Stimulated activated CD8-positive, alpha-beta memory T cell treated with anti-CD3 and anti-CD28 coated beads, Interleukin-2, amount 100 ng/mL, for 48 hours (primary cell): Measurements from ENCODE around the gene RASIP1.
"Not testable (repeated sequence)": the region's sequence is repeated elsewhere in the genome, so short reads cannot be mapped to it uniquely, and the experiment has no call there.

Experiments used
- DNase-seq, 2 donors: peaks; one replicate each; pipeline ENCODE4 v3.0.0-alpha.2; 2020; ENCODE audit warnings: low read depth in 2 of 2

The RASIP1 gene

DNA sequence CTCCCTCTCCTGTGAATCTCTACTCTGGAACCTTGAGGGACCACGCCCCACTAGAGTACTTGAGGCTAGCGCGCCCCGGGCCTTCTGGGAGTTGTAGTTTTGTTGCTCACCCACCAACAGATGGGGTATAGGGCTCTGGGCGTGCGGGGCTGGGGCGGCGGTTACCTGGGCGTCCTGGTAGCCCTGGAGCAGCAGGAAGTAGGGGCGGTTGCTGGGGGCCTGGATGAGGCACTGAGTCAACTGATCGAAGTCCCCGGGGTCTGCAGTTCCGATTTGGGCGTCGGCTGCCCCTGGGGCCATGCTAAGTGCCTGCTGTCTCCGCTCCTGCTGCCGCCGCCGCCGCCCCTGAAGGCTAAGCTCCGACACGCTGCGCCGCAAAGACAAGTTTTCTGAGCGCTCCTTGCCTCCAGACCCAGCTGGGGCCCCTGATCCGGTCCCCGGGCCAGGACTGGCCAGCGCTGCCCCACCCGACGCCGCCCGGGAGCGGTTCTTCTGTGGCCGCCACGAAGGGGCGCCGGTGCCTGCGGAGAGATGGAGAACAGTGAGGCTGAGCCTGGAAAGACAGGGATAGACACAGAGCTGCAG is 5.3 kb downstream of the RASIP1 start:
- no peak for DNase-seq

DNA sequence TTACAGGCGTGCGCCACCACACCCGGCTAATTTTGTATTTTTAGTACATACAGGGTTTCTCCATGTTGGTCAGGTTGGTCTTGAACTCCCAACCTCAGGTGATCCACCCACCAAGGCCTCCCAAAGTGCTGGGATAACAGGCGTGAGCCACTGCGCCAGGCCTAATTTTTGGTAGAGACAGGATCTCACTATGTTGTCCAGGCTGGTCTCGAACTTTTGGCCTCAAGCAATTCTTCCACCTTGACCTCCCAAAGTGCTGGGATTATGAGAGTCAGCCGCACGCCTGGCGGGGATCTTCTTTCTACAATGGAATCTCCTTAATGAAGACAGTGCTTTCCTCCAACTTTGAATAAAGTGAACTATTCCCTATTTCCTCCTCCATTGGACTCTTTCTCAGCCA is 5.8 kb downstream of the RASIP1 start:
- DNase-seq = no peak

DNA sequence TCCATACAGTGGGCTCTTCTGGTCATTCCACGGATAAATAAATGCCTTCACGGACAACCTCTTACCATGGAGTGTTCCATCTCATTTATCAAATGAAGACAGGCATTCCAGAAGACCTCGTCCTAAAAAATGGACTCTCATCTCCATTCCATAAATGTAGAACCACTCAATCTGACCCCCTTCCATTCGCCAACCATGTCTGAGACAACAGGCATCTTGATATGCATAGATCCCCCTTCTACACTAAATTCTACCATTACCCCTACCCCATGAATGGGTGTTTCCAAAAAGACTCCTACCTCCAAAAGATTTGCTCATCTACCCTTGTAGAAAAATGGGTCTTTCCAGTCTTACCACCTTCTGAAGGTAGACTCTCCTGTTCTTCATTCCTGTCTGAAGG is 9.0 kb downstream of the RASIP1 start:
- no peak for DNase-seq

DNA sequence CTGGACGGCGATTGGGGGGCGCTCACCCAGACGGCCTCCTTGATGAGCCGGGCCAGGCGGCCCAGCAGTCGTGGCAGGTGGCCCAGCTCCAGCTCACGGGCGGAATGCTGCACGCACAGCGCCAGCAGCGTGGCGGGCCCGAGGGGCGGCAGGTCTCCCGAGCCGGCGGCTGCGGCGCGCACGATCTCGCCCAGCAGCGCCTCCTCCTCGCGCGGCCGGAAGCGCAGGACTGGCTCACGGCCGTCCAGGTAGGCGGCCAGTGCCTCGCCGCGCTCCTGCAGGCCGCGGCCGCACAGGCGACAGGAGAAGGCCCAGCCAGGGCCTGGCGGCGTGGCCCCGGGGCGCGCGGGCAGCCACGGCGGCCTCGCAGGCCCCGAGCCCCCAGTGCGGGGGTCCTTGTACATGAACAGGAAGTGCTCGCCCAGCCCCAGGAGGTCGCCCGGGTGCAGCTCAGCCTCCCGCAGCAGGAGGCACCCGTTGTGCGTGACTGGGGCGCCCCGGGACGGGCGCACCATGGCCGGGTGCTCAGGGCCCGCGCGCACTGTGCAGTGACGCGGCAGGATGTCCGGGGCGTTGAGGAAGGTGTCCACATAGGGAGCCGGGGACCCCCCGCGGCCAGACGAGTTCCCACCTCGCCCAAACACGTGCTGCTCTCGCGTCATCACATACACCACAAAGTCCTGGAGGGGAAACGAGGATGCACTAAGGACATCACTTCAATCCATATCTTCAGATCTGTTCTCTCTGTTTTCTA is 11.3 kb downstream of the RASIP1 start:
- no peak for DNase-seq

DNA sequence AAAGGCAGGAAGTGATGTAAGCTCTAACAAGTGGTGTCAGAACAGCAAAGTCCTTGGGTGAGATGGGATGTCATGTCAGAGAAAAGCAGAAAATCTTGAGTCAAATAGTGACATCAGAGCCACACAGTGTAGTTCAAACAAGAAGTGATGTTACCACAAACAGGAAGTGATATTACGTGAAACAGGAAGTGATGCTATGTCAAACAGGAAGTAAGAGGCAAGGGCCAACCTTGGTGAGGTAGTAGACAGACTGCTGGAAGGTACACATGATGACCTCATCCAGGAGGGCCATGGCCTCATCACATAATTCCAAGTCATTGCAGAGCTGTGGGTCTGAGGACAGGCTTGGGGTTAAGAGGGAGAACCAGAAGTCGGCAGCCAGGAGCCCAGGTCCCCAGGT is 13.9 kb downstream of the RASIP1 start:
- DNase-seq = no peak

DNA sequence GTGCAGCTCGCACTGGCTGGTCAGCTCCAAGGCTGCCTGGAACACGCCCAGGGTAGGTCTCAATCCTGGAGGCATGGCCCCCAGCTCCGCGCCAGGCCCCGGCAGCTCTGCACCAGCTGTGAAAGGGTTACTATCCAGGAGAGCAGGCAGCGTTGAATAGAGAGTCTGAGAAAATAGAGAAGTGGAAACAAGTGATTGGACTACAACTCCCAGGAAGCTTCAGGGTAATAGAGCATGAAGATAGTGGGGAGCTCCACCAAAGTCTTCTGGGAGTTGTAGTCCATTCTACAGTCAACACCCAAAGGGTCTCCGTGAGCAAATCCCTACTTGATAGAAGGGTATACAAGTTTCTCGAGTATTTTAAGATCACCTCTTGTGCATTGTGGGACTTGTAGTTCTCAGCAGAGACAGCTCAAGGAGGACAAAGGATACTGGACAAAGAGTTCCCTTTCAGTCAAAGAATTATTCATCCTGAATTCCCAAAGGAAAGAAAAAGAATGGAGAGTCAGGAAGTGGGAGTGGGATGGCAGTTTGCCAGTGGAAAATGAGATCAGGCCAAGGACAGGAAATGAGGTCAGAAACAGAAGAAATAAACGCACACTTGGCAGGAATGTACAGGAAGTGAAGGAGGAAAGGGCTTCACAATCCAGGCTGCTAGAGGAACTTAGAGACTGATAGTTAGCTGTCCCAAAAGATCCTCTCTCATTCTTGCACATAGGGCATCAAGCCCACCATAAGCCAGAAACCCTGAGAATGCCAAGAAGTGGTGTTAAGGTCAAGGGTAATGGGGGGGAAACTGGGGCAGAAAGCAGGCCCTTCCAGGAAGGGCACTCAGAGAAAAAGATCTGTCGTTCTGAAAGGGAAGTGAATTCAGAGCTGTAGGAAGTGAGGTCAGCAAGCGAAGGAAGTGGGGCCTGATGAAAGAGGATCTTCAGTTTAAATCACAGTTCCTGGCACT is 15.3 kb downstream of the RASIP1 start:
- no peak for DNase-seq

DNA sequence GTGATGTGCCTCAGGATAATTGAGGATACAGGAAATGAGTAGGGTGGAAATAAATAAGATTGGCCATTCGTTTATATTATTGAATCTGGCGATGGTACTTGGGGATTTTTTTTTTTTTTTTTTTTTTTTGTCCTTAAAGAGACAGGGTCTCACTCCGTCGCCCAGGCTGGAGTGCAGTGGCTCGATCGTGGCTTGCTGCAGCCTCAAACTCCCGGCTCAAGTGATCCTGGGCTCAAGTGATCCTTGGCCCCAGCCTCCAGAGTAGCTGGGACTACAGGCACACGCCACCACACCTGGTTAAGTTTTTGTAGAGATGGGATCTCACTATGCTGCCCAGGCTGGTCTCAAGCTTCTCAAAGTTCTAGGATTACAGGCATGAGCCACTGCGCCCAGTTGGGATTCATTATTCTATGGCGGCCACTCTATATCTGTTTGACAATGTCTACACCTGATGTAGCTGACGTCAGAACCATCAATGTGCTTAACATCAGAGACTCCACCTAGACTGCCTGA is 18.2 kb downstream of the RASIP1 start:
- no peak for DNase-seq

DNA sequence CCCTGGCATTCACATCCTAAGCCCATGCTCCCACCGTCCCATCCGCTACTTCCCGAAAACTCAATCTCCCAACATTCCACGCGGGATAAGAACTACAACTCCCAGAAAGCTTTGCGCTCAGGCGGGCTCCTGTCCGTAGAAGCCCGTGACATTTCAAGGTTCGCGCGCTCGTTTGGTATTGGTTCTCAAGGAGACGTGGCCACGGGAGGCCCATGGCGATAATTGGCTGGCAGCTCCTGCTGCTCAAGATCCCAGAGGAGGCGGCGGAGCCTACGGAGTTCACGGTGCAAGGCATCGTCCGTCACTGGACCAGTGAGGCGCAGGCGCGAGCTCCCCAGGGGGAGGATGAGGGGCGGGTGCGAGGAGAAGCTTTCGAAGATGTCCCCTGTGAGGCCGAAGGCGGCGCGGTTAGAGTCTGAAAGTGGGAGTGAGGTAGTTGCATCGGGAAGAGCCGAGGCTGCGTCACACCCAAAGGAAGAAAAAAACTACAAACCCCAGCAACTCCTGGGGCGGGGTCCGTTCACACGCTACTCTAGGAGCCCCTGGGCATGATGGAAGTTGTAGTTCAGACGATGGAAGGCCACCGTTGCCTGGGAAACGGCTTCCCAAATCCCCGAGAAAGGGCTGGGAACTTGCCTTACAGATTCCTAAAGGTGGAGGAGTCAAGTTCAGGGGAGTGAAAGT is 19.7 kb downstream of the RASIP1 start:
- peak; percentile 79 to 89 for DNase-seq

DNA sequence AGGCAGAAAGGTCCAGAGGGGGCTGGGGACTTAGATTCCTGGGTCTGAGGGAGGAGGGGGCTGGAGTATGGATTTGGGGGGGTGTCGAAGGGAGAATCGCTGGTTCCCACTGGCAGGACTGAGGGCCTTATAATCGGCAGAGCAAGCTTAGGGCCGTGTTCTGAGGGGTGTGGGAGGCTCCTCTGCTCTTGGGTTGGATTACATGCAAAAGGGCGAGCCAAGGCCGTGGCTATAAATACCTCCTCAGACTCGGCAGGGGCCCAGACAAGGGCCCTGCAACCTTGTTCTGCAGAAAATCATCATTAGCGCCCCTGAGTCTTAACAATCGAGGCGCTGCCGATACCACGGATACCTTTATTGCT is 20.2 kb downstream of the RASIP1 start:
- DNase-seq = no peak

DNA sequence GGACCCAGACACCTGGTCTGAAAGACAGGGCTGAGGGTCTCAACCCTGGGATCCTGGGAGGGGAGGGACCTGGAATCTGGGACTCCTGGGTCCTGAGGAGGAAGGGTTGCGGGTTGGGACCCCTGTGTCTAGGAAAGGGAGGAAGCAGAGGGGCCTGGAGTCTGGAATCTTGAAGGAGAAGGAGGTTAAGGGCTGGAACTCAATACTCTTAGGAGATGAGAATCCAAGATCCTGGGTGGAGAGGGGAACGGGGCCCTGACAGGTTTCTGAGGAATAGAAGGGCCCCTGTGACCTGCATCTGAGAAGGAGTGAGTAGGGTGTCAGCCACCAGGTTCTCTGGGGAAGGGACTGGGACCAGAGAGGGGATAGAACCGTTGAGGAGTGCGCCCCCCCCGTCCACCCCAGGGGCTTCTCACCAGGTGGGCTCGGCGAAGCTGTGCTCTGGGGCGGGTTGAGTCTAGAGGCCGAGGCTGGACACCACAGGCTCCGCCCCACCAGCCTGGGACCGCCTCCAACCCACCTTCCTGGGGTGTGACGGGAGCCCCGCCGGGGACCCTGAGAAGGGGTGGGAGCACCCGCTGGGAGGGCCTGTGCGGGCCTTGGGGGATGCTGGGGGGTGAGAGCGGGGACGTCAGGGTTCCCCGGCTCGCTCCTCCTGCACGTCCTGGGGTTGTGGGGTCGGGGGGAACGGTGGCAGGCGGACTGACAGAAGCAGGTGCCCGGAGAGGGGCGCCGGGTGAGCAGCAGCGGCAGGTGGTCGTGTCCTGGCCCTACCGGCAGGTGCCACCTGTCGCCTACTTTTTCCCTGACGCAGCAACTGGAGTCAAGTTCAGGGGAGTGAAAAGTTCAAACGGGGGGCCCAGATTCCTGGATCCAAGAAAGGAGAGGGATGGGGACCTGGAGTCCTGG is 20.9 kb downstream of the RASIP1 start, which contains the start of gene MAMSTR:
MAMSTR (minus strand) TSS at position 463 of the 909 bp plus-strand sequence. CDS start 694 bp downstream, outside the sequence.
- DNase-seq = no peak

DNA sequence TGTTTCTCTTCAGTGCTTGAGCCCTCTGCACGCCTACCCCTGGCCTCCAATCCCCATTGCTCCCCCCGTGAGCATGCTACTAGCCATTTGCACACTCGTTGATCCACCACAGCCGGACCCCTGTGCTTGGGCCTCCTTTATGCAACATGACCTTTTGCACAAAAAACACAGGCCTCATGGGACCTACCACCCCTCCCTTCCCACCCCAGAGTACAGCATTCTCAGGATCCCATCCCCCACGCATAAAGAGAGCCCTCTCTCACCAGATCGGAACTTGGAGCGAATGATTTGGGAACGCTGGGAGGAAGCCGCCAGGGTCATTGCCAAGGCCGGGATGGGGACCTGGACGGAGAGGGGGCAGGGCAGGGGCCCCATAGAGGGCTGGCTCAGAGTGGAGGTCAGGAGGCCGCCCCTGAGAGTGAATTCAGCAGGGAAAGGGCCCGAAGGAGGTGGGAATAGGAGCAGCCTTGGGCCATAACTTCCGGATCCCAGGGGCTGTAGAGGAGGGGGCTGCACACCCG is 21.6 kb downstream of the RASIP1 start:
- no peak for DNase-seq

DNA sequence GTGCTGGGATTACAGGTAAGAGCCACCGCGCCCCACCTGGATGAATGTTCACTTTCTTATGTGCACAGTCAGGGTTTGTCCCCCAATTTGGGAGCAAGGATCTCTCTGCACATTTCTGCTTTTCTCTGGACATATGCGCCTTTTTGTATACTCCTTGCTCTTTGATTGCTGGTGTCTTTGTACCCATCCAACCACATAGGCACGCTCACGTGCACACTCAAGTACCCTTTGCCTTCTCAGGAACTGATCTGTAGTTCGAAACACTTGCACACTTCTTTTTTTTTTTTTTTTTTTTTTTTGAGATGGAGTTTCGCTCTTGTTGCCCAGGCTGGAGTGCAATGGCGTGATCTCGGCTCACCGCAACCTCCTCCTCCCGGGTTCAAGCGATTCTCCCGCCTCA is 22.3 kb downstream of the RASIP1 start:
- DNase-seq = not testable (repeated sequence)

DNA sequence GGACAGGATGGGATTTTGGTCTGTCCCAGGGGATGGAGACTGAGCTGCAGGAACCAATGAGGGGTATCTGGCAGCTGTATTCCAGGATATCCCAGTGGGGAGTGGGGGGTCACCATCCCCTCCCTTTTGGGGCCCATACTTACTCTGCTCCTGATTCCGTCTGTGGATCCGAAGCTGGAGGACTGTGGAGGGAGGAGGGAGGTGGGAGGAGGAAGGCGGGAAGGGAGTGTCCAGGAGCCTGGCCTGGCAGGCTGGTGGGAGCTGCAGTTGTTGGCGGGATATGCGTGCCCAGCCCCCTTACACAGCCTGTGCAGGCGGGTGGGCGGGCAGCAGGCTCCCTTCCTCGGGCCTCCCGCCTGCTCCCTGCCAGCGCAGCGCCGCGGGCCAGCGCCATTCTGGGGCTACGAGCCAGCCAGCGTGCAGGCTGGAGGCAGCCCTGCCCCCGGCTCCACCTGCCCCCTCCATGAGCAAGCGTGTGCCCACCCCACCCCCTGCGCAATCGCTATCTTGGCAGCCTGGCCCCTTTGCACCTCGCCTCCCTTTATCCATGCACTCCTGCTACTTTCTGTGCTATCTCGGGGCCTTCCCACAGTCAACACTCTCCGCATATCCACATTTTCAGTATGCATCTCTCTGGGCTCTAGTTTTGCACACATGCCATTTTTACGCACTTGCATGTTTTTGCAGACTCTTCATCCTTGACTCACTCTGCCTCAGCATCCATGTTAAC is 23.7 kb downstream of the RASIP1 start:
- DNase-seq = no peak

DNA sequence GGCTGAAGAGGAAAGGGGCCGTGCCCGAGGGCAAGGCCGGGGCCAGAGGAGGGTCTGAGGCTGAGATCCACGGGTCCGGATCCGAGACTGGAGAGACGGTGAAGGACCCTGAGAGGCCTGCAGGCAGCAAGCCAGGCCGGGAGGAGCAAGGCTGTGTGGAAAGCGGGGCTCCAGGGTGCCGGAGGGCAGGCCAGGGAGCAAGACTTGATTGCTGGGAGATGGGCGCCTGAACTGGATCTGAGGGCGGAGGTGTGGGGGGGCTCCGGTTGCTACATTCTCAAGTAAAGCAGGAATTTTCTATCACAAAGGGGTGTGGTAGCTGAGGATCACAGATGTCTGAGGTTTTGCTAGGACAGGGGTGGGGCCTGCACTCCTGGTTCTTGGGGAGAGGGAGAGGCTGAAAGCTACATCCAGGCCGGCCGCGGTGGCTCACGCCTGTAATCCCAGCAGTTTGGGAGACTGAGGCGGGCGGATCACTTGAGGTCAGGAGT is 24.7 kb downstream of the RASIP1 start:
- no peak for DNase-seq

DNA sequence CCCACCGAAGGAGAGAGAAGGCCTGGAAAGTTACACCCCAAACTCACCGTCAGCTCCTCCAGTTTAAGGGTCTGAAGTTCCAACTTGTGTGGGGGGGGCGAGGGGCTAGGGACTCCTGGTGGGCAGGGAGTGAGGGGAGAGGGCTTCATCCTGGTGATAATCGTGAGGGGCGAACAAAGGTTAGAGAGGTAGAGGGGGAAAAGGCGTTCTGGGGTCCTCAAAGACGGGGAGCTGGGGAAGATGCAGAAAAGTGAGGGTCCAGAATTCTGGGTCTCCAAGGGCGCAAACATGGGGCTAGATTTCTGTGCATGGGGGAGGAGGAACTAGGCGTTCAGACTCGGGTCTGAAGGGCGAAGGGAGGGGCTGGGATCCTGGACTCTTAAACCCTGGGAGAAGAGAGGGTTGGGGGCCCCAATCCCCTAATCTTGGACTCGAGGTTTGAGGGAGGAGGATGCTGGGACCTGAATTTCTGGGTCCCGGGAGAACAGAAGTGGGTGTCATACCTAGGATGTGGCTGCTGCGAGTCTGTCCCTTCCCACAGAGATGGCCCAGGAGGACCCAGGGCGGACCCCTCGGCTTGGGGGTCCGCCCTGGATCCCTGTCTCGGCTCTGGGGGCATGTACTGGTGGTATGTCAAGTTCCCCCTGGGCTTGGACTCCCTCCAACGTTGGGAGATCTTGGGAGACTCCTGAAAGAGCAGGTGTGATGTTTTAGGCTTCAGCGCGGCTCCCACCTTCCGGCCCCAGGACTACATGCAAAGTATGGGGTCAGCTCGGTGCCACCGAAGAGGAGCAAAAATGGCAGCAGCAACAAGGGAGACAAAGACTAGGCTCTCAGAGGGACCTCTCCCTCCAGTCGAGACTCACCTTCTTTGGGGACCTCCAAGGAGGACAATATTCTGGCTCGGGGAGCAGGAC is 25.4 kb downstream of the RASIP1 start:
- no peak for DNase-seq

DNA sequence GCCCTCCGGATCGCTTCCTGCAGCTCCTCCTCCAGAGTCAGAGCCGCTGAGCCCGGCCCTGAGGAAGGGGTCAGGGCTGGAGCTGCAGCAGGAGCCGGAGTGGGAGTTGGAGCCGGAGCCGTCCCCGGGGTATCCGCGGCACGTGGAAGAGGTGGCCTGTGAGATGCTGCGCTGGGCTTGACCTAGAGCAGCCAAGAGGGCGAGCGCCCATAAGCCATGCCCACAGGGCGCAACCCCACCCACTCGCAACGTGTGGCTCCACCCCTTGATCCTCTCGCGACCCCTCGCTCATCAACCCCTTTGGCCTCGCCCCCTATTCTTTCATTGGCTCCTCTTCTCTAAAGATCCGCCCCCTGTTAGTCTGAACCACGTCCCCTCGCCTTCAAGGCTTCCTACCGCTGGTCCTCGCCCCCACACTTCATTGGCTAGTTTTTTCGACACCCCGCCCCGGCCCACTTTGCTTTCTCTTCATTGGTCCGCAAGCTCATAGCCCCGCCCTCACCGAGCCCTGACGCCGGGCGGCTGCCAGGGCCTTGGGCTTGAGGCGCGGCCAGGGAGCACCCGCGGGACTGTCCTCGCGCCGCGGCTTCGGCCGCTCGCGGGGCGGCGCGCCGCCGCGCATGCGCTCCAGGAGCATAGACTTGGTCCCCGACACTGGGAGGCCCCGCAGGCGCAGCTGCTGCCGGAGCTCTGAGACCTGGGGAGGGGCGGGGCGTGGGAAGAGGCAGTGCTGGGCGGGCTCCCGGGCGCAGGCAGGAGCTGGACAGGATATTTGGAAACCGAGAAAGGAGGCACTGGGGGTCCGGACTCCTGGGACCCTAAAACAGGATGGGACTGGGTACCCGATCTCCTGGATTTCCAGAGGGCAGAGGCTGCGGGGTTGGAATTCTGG is 26.3 kb downstream of the RASIP1 start:
- peak; percentile 96 to 97 for DNase-seq
